Stimulated activated CD4-positive, alpha-beta T cell treated with anti-CD3 and anti-CD28 coated beads, Interleukin-4, amount 100 ng/mL, for 48 hours (primary cell): ENCODE results near the gene ADGRL3.
"Not testable (repeated sequence)": the region's sequence is repeated elsewhere in the genome, so short reads cannot be mapped to it uniquely, and the experiment has no call there.

ENCODE experiments used
- DNase-seq, 2 donors: peaks; one replicate each; pipeline ENCODE4 v3.0.0-alpha.2; 2020; ENCODE audit warnings: low read depth in 2 of 2

Gene ADGRL3

DNA sequence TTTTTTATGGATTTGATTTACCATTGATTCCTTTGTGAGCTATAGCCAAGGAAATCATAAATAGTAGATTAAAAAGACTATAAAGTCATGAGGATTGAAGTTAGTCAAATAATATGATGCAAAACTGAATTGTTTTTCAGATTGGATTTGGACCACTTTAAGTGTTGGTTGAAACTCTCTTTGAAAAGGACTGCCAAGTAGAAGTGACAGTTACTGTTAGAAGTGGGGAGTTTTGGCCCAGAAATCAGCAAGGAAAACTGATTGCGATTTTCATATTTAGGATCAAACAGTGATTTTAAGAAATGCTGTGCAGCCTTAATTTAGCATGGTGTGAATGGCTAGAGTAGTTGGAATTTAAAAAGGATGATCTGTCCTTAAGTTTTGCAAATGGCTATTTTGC lies 4.9 kb downstream of the ADGRL3 start:
- DNase-seq = no peak

GRCh38 chr4:61207156-61207555 lies 7.0 kb downstream of the ADGRL3 start:
- DNase-seq = not testable (repeated sequence)

- DNase-seq = no peak
Measured at GRCh38 chr4:61210186-61210939, 10.2 kb downstream of the ADGRL3 start.

DNA sequence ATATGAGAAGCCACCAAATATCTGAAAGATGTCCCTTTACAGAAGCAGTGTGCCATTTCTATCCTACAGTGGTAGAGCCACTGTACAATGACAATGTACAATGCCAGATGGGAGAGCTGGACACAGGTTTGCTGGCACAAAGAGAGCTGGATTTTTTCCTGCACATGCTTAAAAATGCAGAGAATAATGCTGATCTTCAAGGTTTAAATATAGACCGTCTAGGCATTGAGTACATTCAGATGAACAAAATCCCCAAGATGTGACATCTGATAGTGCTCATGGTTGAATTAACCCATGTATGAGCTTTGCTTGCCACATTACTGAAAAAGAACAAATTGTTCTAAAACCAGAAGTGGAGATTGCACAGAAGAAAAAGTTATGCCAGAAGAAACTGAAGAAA lies 11.7 kb downstream of the ADGRL3 start:
- DNase-seq = no peak

GRCh38 chr4:61212788-61213187 lies 12.7 kb downstream of the ADGRL3 start:
- DNase-seq = no peak

DNA sequence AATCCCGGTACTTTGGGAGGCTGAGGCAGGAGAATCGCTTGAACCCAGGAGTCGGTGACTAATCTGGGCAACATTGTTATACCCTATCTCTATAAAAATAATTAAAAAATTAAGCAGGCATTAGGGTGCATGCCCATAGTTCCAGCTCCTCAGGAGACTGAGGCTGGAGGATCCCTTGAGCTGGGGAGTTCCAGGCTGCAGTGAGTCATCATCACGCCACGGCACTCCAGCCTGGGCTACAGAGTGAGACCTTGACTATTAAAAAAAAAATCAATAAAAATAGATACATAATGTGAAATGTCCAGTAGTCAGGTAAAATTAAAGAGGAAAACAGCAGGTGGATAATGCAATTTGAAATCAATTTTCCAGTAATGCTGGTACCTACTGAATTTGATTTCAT lies 14.6 kb downstream of the ADGRL3 start:
- no peak for DNase-seq

GRCh38 chr4:61217222-61217621 lies 17.1 kb downstream of the ADGRL3 start:
- no peak for DNase-seq

- DNase-seq = no peak
Measured at GRCh38 chr4:61220556-61220955, 20.4 kb downstream of the ADGRL3 start.

- no peak for DNase-seq
Measured at GRCh38 chr4:61223385-61223784, 23.3 kb downstream of the ADGRL3 start.

DNA sequence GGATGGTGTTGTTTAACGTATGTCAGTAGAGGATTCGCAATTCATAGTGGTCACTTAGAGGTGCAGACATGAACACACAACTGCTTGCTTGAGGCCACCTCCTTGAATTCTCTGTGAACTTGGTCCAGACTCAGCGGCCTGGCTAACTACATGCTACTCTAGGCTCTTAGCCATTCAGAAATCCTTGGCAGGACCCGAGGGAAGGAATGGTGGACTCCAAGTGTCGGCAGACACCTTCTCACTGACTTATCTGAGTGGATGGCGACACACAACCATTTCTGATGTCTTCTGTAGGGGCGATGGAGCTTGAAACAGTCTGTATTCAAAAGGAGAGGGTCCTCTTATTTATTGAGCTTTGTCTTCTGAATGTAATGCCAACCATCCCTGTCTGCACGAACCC lies 24.4 kb downstream of the ADGRL3 start:
- DNase-seq = no peak

DNA sequence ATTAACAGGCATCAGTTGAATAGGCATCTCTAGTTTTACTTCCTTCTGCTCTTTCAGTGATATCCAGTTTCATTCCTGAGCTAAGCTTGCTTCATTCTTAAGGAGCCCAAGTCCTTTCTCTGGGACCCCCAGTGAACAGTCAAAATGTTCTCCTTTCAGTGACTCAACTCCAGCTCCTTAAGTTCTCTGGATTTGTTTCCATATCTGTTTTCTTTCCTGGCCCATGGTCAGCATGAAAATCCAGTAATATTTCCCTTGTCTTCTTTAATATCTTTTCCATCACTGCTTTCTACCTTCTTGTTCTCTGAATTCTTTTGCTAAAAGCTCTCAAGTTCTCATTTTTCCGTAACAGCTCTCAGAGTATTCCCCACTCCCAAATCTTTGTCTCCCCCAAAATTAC lies 25.5 kb downstream of the ADGRL3 start:
- DNase-seq = no peak

DNA sequence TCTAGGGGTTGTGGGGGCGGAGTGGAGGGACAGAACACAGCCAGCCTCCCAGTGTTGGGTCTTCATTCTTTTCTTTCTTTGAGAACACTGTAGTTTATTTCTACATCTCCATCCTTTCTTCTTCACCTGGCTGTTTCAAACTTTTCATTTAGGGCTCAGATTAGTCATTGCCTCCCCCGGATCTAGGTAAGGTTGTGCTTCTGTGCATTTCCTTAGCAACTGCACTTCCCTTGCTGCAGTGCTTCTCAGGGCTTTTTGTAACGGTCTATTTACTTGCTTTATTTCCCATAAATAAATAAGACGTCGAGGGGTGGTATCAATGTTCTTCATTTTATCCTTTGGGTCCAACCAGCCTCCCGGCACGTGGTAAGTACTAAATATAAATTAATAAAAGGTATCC lies 31.3 kb downstream of the ADGRL3 start:
- no peak for DNase-seq

GRCh38 chr4:61239250-61239649 lies 39.1 kb downstream of the ADGRL3 start:
- no peak for DNase-seq

DNA sequence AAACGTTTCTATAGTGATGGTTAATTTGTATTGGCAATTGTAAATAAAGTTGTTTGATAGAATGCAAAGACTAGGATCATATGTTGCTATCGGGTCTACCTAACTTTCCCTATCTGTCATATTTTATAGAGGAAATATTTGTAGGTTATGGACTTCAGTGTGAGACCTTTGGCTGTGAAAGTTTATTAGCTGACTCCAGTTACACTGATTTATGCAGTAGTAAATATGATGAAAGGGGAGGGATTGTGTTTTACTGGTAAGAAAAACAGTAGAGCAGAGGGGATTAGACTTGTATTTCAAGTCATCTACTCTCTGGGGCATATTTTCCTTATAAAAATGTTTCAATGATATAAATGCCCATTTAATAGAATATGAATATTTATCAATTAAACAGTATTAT lies 43.8 kb downstream of the ADGRL3 start:
- DNase-seq = no peak

- DNase-seq = no peak
Measured at GRCh38 chr4:61245069-61245714, 45.1 kb downstream of the ADGRL3 start.

GRCh38 chr4:61246034-61246433 lies 45.9 kb downstream of the ADGRL3 start:
- no peak for DNase-seq

DNA sequence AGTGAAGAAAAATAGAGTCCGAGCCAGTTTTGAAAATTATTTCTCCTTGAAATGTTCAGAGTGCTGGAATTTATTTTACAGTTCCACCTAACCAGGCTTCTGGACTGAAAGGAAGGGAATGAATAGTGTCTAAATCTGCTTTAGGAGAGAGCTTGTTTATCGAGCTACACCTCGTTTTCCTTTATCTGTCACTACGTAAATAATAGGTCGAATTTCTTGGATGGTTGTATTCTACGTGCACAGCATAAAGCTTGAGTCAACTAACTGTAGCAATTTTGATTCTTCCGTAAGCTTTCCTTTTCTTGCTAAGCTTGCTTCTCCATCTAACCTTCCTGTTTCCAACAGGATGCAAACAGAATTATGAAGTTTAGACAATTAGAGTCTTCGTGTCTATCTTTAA lies 48.6 kb downstream of the ADGRL3 start:
- no peak for DNase-seq

DNA sequence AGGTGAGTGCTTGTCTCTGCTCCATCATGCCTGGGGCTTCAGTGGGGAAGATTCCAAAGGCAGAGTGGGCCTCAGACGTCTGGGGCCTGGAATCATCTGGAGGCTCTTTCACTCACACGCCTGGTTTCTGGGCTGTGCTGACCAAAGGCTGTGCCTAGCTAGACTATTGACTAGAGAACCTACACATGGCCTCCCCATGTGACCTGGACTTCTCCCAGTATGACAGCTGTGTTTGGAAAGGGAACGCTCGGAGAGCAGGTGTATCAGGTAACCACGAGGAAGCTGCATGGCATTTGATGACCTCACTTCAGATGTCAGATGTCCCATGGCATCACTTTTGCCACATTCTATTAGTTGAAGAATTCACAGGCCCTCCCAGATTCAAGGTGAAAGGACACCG lies 51.0 kb downstream of the ADGRL3 start:
- no peak for DNase-seq

DNA sequence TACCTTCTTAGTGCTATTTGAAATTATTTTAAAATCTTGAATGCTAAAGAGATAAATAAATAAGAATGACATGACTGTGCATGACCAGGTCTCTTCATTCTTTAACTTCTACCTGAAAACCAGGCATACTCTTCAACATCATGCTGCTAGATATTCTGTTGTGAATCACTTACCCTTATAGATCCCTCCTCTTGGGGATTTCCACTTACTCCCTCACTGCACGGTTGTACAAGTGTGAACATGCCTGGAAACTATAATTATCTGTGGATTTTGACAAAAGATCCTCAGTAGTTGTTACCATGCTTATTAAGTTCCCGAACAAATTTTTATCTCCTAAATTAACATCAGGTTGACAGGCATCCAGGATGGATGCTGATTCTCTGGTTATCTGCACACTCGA lies 54.3 kb downstream of the ADGRL3 start:
- DNase-seq = no peak

GRCh38 chr4:61273233-61273632 lies 73.1 kb downstream of the ADGRL3 start:
- no peak for DNase-seq

DNA sequence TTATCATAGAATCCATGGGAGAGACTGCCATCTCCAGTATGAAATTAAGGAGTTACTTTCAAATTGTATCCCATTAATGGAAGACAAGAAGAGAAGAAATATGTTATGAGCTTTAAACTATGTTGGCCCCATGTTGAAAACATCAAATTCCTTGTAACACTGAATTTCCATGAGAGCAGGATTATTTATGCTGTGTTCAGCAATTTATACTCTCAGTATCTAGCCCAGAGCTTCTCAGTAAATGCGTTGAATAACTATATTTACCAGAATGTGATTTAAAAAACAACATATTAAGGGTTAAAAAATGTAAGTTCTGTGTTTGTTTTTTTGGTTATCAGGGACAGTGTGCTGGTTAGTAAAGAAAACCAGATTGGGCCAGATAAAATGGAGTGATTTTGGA lies 74.2 kb downstream of the ADGRL3 start:
- no peak for DNase-seq

DNA sequence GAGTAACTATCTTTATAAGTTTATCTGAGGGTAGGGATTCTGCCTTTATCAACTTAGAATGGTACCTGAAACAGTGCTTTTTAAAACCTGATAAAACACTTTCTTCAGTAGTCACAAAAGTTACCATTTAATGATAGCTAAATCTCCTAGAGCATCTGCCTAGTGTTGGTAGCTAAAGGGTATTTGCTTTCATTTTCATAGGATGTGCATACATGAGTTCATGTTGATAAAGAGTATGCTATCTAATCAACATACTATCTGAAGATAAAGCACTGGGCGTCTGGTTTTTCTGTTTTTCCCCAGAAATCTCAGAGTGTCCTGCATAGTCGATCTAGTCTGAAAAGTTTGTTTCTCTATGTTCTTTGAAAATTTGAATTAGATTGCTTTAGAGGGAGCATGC lies 75.1 kb downstream of the ADGRL3 start:
- DNase-seq = no peak

GRCh38 chr4:61276029-61276428 lies 75.9 kb downstream of the ADGRL3 start:
- no peak for DNase-seq
